Body of pancreas (tissue), 4 donors: ENCODE data around the gene ZSCAN31. TPM values are rescaled to one million over a fixed set of nuclear protein-coding genes. Genes with fewer than 3 reads are reported as not detected.

Experiments used
- ATAC-seq: fragments of 150-250 bp; one replicate; pipeline ENCODE4 v1.9.1; 2016
- DNase-seq, 4 donors: peaks; one replicate each; pipeline ENCODE4 v3.0.0-alpha.2; 2019
- H3K27ac ChIP-seq, 4 donors: fragments of 200-600 bp; sonication (generic); 1 replicate in 3 of 4; 2 replicates in 1 of 4; pipeline versions ENCODE4 v1.5.1 to v1.6.1; 2016 to 2019; ENCODE audit warnings: mild to moderate bottlenecking in 1 of 4, mixed read lengths in 1 of 4, moderate library complexity in 1 of 4
- H3K27me3 ChIP-seq, 2 donors: fragments of 200-600 bp; sonication (generic); one replicate each; pipeline ENCODE4 v1.6.0; 2016; ENCODE audit warnings: mild to moderate bottlenecking in 1 of 2
- H3K36me3 ChIP-seq, 2 donors: fragments of 200-600 bp; sonication (generic); replicated peaks in 1 of 2; 2 replicates each; pipeline ENCODE4 v1.5.1; 2016; ENCODE audit warnings: low read depth in 2 of 2; ENCODE audit not compliant: insufficient read depth in 1 of 2
- H3K4me1 ChIP-seq: fragments of 200-600 bp; sonication (generic); one replicate; pipeline ENCODE4 v1.6.0; 2016
- H3K4me3 ChIP-seq, 2 donors: fragments of 200-600 bp; sonication (generic); 1 replicate in 1 of 2; 2 replicates in 1 of 2; pipeline ENCODE4 v1.5.1; 2016 to 2019
- H3K9me3 ChIP-seq, 3 donors: fragments of 200-600 bp; sonication (generic); 1 replicate in 2 of 3; 2 replicates in 1 of 3; pipeline ENCODE4 v1.5.1; 2016
- POLR2A ChIP-seq, 3 donors: fragments of 450-650 bp; IDR thresholded peaks; one replicate each; pipeline ENCODE4 v1.6.1; 2016; ENCODE audit warnings: antibody characterized with exemption in 3 of 3, mild to moderate bottlenecking in 2 of 3
- WGBS, 2 donors: methylation state at CpG; one replicate each; pipeline ENCODE4 v1.1.5; 2017; 5-methylcytosine and 5-hydroxymethylcytosine counted together
- intact Hi-C: fragments of 100-400 bp; cut with DNase I; formaldehyde crosslinking; loops from one replicate; pipeline ENCODE4 v1.15.1; 2023
- total RNA-seq, 2 donors: library from RNA; depleted of rRNA; stranded (reverse); fragments of >200 nt; gene quantifications; one replicate each; pipeline ENCODE4 v1.1.0, GENCODE V29; 2016
- TF ChIP-seq, protein P1 (sequence below), 7 experiments: fragments of 450-650 bp in 4 of 7; fragments of 200-600 bp in 3 of 7; sonication (generic) in 3 of 7; IDR thresholded peaks; one replicate each; pipeline ENCODE4 v1.5.1; 2016 to 2019; ENCODE audit warnings: antibody characterized with exemption in 7 of 7

Gene ZSCAN31
- 10 to 100 TPM; 14.0 to 26.4 TPM for total RNA-seq

DNA sequence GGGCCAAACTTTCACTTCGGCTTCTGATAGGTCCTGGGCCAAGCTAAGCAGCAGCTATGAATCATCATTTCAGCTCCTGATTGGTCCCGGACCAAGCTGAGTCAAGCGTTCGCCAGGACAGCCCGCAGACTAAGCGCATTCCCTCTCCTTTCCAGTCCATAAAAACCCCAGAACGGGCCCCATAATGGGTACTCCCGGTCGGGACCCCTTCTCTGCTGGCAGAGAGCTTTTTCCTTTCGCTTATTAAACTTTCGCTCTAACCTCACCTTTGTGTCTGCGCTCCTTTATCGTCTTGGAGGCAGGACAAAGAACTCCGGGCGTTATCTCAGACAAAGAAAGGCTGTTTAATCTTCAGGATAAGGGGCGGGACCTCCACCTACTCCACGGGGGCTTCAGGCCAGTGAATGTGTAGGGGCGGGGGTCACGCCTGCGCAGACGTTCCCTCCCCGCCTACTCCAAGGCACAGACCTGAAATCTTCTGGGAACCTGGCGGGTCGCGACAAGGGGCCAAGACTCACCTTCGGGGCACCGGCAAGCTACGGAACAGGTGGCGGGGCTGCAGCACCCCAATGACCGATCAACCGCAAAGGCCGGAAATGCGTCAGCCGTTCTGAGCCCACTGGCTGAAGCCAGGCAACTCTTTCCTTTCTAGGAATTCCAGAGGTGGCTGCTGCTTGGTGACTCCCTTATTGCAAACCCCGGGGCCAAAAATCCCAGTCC, at the start of gene ZSCAN31:
TSS of gene ZSCAN31 (minus strand) at position 585 of the 720 bp plus-strand sequence. CDS start 6,465 bp downstream, outside the sequence.
- H3K36me3 ChIP-seq = no peaks in the 10 kb centered on the region
- DNase-seq (peak; percentile 97 to 99 (median 99)), ATAC-seq (peak; percentile 96)
- intact Hi-C loops = loop anchor here (10.0 kb wide), 1 partner anchor 71 kb away; the partner anchor contains the start of gene ZSCAN26
- TF ChIP-seq, protein P1, sequence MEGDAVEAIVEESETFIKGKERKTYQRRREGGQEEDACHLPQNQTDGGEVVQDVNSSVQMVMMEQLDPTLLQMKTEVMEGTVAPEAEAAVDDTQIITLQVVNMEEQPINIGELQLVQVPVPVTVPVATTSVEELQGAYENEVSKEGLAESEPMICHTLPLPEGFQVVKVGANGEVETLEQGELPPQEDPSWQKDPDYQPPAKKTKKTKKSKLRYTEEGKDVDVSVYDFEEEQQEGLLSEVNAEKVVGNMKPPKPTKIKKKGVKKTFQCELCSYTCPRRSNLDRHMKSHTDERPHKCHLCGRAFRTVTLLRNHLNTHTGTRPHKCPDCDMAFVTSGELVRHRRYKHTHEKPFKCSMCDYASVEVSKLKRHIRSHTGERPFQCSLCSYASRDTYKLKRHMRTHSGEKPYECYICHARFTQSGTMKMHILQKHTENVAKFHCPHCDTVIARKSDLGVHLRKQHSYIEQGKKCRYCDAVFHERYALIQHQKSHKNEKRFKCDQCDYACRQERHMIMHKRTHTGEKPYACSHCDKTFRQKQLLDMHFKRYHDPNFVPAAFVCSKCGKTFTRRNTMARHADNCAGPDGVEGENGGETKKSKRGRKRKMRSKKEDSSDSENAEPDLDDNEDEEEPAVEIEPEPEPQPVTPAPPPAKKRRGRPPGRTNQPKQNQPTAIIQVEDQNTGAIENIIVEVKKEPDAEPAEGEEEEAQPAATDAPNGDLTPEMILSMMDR (IDR thresholded peaks at IDR 0.05) = no peak
- peak; percentile 90 to 99 (median 98) for TF ChIP-seq POLR2A (IDR thresholded peaks at IDR 0.05)
- H3K9me3 ChIP-seq = no peaks in the 10 kb centered on the region
- H3K4me3 ChIP-seq = peak within 1 kb of the TSS; percentile 10 to 48
- no peaks in the 10 kb centered on the region for H3K27me3 ChIP-seq
- peak within 1 kb of the TSS; percentile 93 to 99 (median 96) for H3K27ac ChIP-seq
- H3K4me1 ChIP-seq = peaks cover 18% of the 10 kb centered on the region
- WGBS, 2 donors = 0 to 1% methylated on average over 18 to 35 of the region's 35 CpGs

DNA sequence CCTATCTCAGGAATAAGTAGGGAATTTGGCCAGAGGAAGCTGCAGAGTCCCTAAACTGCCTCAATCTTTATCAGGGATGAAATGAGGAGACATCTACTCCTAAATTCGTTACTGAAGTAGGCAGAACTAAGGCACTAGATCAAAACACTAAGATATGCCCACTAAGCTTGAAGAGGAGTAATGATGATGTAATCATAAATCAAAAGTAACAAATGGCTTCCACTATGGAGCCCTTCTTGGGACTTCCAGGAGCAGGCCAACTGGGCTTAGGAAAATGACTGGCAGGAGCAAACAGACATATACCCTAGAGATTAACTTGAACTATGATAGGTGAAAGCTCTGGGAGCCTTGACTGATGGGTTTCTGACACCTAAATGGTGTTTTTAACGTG, 48.2 kb upstream of the ZSCAN31 start:
- DNase-seq (no peak), ATAC-seq (no peak)
- H3K36me3 ChIP-seq = peaks cover 0 to 2% of the 10 kb centered on the region in 2 donors
- peak overlapping the region; percentile 65 to 77 (median 71) for H3K27ac ChIP-seq
- H3K4me3 ChIP-seq = no peak overlapping the region
- H3K9me3 ChIP-seq = no peaks in the 10 kb centered on the region
- TF ChIP-seq, protein P1 (IDR thresholded peaks at IDR 0.05) = no peak
- no peak for TF ChIP-seq POLR2A (IDR thresholded peaks at IDR 0.05)
- intact Hi-C loops = no loop called here
- no peaks in the 10 kb centered on the region for H3K27me3 ChIP-seq
- WGBS, 2 donors = 56 to 58% methylated on average over 2 of the region's 2 CpGs
- peaks cover 11% of the 10 kb centered on the region for H3K4me1 ChIP-seq

DNA sequence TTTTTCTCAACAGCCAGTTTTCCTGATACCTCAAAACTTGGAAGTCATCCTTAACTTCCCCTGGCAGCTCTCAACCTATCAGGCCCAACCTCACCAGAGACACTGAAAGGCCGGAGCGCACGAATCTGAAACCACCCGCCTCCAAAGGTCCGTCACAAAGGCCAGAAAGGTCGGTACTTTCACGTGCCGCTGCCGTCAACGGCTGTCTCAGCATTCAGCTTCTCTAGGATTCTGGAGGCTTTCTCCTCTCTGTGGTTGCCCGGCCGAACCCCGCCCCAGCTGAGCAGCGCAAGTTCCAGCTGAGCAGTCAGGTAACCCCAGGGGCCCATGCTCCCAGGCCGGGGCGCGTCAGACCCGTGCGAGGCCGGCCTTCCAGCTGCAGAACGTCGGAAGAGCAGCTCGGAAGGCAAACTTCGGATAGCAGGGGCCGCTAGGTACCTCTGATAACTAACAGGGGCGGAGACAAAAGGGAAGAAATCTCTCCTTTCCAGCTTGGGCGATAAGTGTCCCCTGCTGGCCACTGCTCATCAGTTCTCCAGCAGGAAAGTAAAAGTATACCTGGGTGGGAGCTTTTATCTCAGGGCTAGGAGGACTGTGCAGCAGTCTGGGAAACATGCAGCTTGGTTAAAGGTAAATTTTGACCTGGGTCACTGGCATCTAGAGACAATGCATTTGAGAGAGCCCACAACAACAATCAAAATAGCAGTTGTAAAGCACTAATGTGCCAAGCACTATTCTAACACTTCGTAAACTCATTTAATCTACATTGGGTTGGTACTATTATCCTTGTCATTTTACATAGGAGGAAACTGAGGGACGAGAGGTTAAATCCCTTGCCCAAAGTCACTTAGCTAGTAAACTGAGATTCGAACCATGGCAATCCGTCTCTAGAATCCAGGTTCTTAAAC, 47.5 kb upstream of the ZSCAN31 start:
- DNase-seq (peak; percentile 88 to 92 (median 90)), ATAC-seq (peak; percentile 99)
- Histone ChIP-seq H3K4me3 (peak overlapping the region; percentile 10 to 18), H3K27ac (peak overlapping the region; percentile 65 to 77 (median 71)), H3K27me3 (no peaks in the 10 kb centered on the region), H3K9me3 (no peaks in the 10 kb centered on the region), H3K36me3 (peaks cover 0 to 2% of the 10 kb centered on the region in 2 donors), H3K4me1 (peaks cover 11% of the 10 kb centered on the region)
- intact Hi-C loops = no loop called here
- TF ChIP-seq, protein P1 (IDR thresholded peaks at IDR 0.05) = peak in 5 of 7 experiments; percentile 35 to 67 (median 56)
- TF ChIP-seq POLR2A (IDR thresholded peaks at IDR 0.05) = peak; percentile 23 to 59 (median 59)
- WGBS, 2 donors = 12 to 16% methylated on average over 21 to 28 of the region's 31 CpGs

DNA sequence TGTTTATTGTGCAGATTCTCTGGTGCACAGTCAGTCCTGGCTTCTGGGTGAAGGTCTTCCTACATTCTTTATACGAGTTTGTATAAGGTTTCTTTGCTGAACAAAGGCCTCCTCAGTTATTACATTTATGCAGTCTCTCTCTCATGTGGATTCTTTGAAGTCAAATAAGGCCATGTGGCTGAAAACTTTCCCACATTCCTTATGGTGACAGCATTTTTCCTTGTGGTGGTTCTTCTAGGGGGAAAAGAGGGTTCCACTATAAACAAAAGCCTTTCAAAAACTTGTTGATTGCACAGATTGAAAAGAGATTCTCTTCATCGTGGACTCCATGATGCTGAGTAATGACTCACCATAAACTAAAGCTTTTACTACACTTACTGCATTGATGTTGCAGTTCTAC, 44.4 kb upstream of the ZSCAN31 start:
- Histone ChIP-seq H3K4me3 (no peak overlapping the region), H3K27ac (no peak overlapping the region), H3K9me3 (no peaks in the 10 kb centered on the region), H3K27me3 (no peaks in the 10 kb centered on the region), H3K4me1 (peaks cover 11% of the 10 kb centered on the region), H3K36me3 (peaks cover 0 to 2% of the 10 kb centered on the region in 2 donors)
- 91 to 92% methylated on average over 2 of the region's 2 CpGs for WGBS, 2 donors
- ATAC-seq (no peak), DNase-seq (no peak)
- TF ChIP-seq POLR2A (IDR thresholded peaks at IDR 0.05) = no peak
- TF ChIP-seq, protein P1 (IDR thresholded peaks at IDR 0.05) = no peak
- intact Hi-C loops = no loop called here
